Endothelial cell of umbilical vein (primary cell): ENCODE results near the gene IL1R2.

Experiments
- CTCF ChIP-seq, 2 donors: IDR thresholded peaks; 1 replicate in 1 of 2; 2 replicates in 1 of 2; pipeline ENCODE4 v1.5.1; 2011; ENCODE audit warnings: low read length in 2 of 2, mild to moderate bottlenecking in 2 of 2, moderate library complexity in 2 of 2, control low read depth in 1 of 2, inconsistent platforms in 1 of 2, low read depth in 1 of 2; ENCODE audit not compliant: insufficient read depth in 1 of 2; ENCODE audit errors: extremely low read depth in 1 of 2
- EZH2 ChIP-seq: IDR thresholded peaks from 2 replicates; pipeline ENCODE4 v1.6.1; 2012; ENCODE audit warnings: borderline replicate concordance, low read depth, mild to moderate bottlenecking, moderate library complexity, low read length, inconsistent platforms; ENCODE audit not compliant: severe bottlenecking
- FOS ChIP-seq: IDR thresholded peaks from 2 replicates; pipeline ENCODE4 v1.6.1; 2011; ENCODE audit warnings: mild to moderate bottlenecking, low read length, moderate library complexity, borderline replicate concordance; ENCODE audit not compliant: insufficient read depth
- JUN ChIP-seq: IDR thresholded peaks from 2 replicates; pipeline ENCODE4 v1.6.1; 2011; ENCODE audit warnings: borderline replicate concordance, low read depth; ENCODE audit not compliant: insufficient read length, insufficient read depth
- MAX ChIP-seq: IDR thresholded peaks from 2 replicates; pipeline ENCODE4 v1.6.1; 2011; ENCODE audit not compliant: insufficient read depth, insufficient read length
- MYC ChIP-seq: IDR thresholded peaks from one replicate; pipeline ENCODE4 v1.6.1; 2011; ENCODE audit warnings: mild to moderate bottlenecking, low read depth, low read length
- POLR2A ChIP-seq: IDR thresholded peaks from 2 replicates; pipeline ENCODE4 v1.6.1; 2012; ENCODE audit warnings: low read depth, mild to moderate bottlenecking, control low read depth, low read length
- POLR2AphosphoS5 ChIP-seq: IDR thresholded peaks from 2 replicates; pipeline ENCODE4 v1.6.1; 2012; ENCODE audit warnings: low read depth, mild to moderate bottlenecking, control low read depth, low read length, moderate library complexity; ENCODE audit not compliant: insufficient read depth

GRCh38 chr2:101991721-101992145, at the start of gene IL1R2:
- no peak for TF ChIP-seq MYC
- no peak for TF ChIP-seq CTCF (IDR thresholded peaks at IDR 0.05; ENCODE audit: extremely low read depth in 1 of 2, insufficient read depth in 1 of 2, low read depth in 1 of 2, low read length in 2 of 2)
- no peak for TF ChIP-seq POLR2A
- no peak for TF ChIP-seq POLR2AphosphoS5
- TF ChIP-seq MAX = no peak
- TF ChIP-seq JUN = no peak
- no peak for TF ChIP-seq EZH2
- TF ChIP-seq FOS = no peak
